Upper lobe of right lung (tissue), 1 donor: ENCODE data around the gene XYLT1. TPM values are rescaled to one million over a fixed set of nuclear protein-coding genes. Genes with fewer than 3 reads are reported as not detected.
A peak's percentile ranks its signal among the peaks of the same experiment; 100 is the strongest.

Experiments used
- ATAC-seq: fragments of 200-7000 bp; cut with Tn5 transposase; one replicate; pipeline ENCODE4 v1.9.1; 2020; ENCODE audit warnings: mild to moderate bottlenecking, moderate library complexity
- DNase-seq: peaks from one replicate; pipeline ENCODE4 v3.0.0-alpha.2; 2020
- H3K27ac ChIP-seq: fragments of 200-600 bp; one replicate; pipeline ENCODE4 v1.8.0; 2022
- H3K27me3 ChIP-seq: fragments of 200-600 bp; one replicate; pipeline ENCODE4 v1.8.0; 2022; ENCODE audit warnings: mild to moderate bottlenecking
- H3K36me3 ChIP-seq: fragments of 200-600 bp; one replicate; pipeline ENCODE4 v1.8.0; 2022
- H3K4me1 ChIP-seq: fragments of 200-600 bp; one replicate; pipeline ENCODE4 v1.8.0; 2022
- H3K4me3 ChIP-seq: fragments of 200-600 bp; one replicate; pipeline ENCODE4 v1.8.0; 2022; ENCODE audit warnings: mild to moderate bottlenecking
- H3K9me3 ChIP-seq: fragments of 200-600 bp; one replicate; pipeline ENCODE4 v1.8.0; 2022
- intact Hi-C: fragments of 100-400 bp; cut with DNase I; formaldehyde crosslinking; loops from one replicate; pipeline ENCODE4 v1.11.0; 2022
- total RNA-seq: library from RNA; stranded (reverse); fragmentation: NEBNext Ultra II Directional; extraction: Animal tissue kit (Norgen Biotek cat#: 25700); gene quantifications from one replicate; pipeline ENCODE4 v1.2.1, GENCODE V29; 2021
- TF ChIP-seq, protein P1 (sequence below): fragments of 200-600 bp; IDR thresholded peaks from one replicate; pipeline ENCODE4 v1.8.0; 2022; ENCODE audit warnings: antibody characterized with exemption
- donor health status: DM: no; HTN: yes; CAD: no; lungs with severe emphysema.

Gene XYLT1
- total RNA-seq, 1 donor from 2014 or later = 12.1 TPM

DNA sequence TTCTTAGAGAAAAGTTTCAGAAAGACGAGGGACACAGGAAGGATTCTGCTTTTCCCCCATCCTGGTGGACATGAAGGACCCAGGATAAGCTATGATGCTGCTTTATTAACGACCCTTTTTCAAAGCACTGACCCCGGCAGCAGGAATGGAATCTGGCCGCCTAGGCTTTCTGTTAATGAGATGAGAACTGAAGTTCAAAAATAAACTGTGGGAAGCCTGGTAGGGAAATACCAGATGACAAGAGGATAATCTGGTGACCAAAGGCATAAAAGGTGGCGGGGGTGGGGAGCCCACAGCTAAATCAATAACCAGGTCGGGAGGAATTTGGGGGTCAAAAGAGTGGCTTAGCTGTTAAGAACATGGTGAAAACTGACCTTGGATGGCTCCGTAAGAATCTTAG is 171.0 kb downstream of the XYLT1 start:
- Histone ChIP-seq H3K36me3 (no peaks in the 10 kb centered on the region), H3K4me3 (no peak overlapping the region), H3K4me1 (peaks cover 21% of the 10 kb centered on the region), H3K27me3 (no peaks in the 10 kb centered on the region), H3K9me3 (no peaks in the 10 kb centered on the region), H3K27ac (no peak overlapping the region)
- DNase-seq (no peak), ATAC-seq (no peak)
- TF ChIP-seq, protein P1, sequence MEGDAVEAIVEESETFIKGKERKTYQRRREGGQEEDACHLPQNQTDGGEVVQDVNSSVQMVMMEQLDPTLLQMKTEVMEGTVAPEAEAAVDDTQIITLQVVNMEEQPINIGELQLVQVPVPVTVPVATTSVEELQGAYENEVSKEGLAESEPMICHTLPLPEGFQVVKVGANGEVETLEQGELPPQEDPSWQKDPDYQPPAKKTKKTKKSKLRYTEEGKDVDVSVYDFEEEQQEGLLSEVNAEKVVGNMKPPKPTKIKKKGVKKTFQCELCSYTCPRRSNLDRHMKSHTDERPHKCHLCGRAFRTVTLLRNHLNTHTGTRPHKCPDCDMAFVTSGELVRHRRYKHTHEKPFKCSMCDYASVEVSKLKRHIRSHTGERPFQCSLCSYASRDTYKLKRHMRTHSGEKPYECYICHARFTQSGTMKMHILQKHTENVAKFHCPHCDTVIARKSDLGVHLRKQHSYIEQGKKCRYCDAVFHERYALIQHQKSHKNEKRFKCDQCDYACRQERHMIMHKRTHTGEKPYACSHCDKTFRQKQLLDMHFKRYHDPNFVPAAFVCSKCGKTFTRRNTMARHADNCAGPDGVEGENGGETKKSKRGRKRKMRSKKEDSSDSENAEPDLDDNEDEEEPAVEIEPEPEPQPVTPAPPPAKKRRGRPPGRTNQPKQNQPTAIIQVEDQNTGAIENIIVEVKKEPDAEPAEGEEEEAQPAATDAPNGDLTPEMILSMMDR = no peak
- intact Hi-C loops = no loop called here

- Histone ChIP-seq H3K9me3 (no peaks in the 10 kb centered on the region), H3K27me3 (no peaks in the 10 kb centered on the region), H3K4me1 (peaks cover 13% of the 10 kb centered on the region), H3K27ac (no peak overlapping the region), H3K36me3 (no peaks in the 10 kb centered on the region), H3K4me3 (no peak overlapping the region)
- no peak for ATAC-seq
- DNase-seq = no peak
- TF ChIP-seq, protein P1 = no peak
- intact Hi-C loops = no loop called here
These were observed 172.5 kb downstream of the XYLT1 start for GRCh38 chr16:17298238-17298637.

DNA sequence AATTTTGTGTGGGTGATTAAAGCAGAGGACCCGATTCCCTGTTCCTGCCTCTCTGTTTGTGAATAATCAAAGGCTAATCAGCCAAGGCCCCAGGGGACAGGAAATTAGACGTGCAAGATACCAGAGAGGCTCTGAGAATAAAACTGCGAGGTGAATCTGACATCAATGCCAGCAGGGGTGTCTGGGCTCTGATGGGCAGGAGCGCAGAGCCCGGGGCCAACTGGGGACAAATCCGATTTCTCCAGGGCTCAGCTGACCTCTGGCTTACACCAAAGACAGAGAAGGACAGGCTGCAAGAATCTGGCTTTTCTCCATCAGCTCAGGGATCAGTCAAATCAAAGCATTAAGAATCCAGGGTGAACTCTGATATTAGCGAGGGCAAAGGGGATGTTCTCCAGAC is 174.3 kb downstream of the XYLT1 start:
- no peak overlapping the region for H3K27ac ChIP-seq

GRCh38 chr16:17295948-17296347 is 174.8 kb downstream of the XYLT1 start:
- no peaks in the 10 kb centered on the region for H3K9me3 ChIP-seq
- no peaks in the 10 kb centered on the region for H3K4me1 ChIP-seq
- intact Hi-C loops = no loop called here
- H3K4me3 ChIP-seq = no peak overlapping the region
- TF ChIP-seq, protein P1 = no peak
- no peak overlapping the region for H3K27ac ChIP-seq
- ATAC-seq (no peak), DNase-seq (no peak)
- no peaks in the 10 kb centered on the region for H3K27me3 ChIP-seq
- no peaks in the 10 kb centered on the region for H3K36me3 ChIP-seq

More for the DNA sequence above, 174.3 kb downstream of the XYLT1 start:
- Histone ChIP-seq H3K4me3 (no peak overlapping the region), H3K27me3 (no peaks in the 10 kb centered on the region), H3K9me3 (no peaks in the 10 kb centered on the region), H3K4me1 (no peaks in the 10 kb centered on the region), H3K36me3 (no peaks in the 10 kb centered on the region)
- ATAC-seq = no peak
- no peak for DNase-seq
- TF ChIP-seq, protein P1 = no peak
- intact Hi-C loops = no loop called here

DNA sequence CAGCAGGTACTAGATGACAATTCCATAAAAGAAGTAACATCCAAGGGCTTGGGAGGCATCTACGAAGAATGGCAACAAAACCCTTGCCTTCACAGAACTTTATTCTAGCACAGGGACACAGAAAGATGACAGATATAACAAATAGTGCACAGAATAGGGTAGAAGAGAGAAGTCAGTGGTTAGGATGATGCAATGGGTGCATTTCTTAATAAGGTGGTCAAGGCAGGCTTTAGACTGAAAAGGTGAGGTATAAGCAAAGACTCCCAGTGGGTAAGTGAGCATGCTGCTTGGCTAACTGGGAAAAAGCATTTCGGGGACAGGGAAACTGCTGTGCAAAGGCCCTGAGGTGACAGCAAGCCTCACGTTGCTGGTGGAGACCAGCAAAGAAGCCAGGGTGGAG is 175.9 kb downstream of the XYLT1 start:
- Histone ChIP-seq H3K9me3 (no peaks in the 10 kb centered on the region), H3K27me3 (no peaks in the 10 kb centered on the region), H3K4me1 (no peaks in the 10 kb centered on the region), H3K4me3 (no peak overlapping the region), H3K36me3 (no peaks in the 10 kb centered on the region), H3K27ac (no peak overlapping the region)
- intact Hi-C loops = no loop called here
- no peak for DNase-seq
- TF ChIP-seq, protein P1 = no peak
- peak; percentile 61 for ATAC-seq
